A549 (cell line): ENCODE measurements around the gene USP30.
"Not testable (repeated sequence)": the region's sequence is repeated elsewhere in the genome, so short reads cannot be mapped to it uniquely, and the experiment has no call there.

ENCODE experiments used
- CBX8 ChIP-seq: fragments of 200-600 bp; sonication (generic); IDR thresholded peaks from 2 replicates; pipeline ENCODE4 v1.6.1; 2016
- CEBPB ChIP-seq, 2 experiments: fragments of >200 bp in 1 of 2; sonication (Bioruptor Twin) in 1 of 2; formaldehyde crosslinking in 1 of 2; IDR thresholded peaks; 2 replicates each; pipeline ENCODE4 v1.6.1; 2012 to 2016
- CHD4 ChIP-seq: fragments of 200-600 bp; sonication (generic); IDR thresholded peaks from 2 replicates; pipeline ENCODE4 v1.6.1; 2016; ENCODE audit warnings: antibody characterized with exemption, mild to moderate bottlenecking, borderline replicate concordance
- CTCF ChIP-seq: fragments of >200 bp; sonication (Bioruptor Twin); formaldehyde crosslinking; IDR thresholded peaks from 3 replicates; pipeline ENCODE4 v1.5.1; 2016
- EP300 ChIP-seq, 2 experiments: fragments of >200 bp; sonication (Bioruptor Twin); formaldehyde crosslinking; IDR thresholded peaks; 2 replicates in 1 of 2; 3 replicates in 1 of 2; pipeline ENCODE4 v1.6.1; 2016 to 2017
- FOSL2 ChIP-seq, 2 experiments: fragments of 450-650 bp in 1 of 2; fragments of >200 bp in 1 of 2; sonication (Bioruptor Twin) in 1 of 2; formaldehyde crosslinking; IDR thresholded peaks; 2 replicates each; pipeline versions ENCODE4 v1.5.0 to v1.6.1; 2016 to 2020; ENCODE audit warnings: mild to moderate bottlenecking in 1 of 2, moderate library complexity in 1 of 2
- KDM1A ChIP-seq: fragments of 200-600 bp; sonication (generic); IDR thresholded peaks from 2 replicates; pipeline ENCODE4 v1.6.1; 2016; ENCODE audit warnings: low read depth, mild to moderate bottlenecking
- MAZ ChIP-seq: fragments of 150-350 bp; IDR thresholded peaks from 2 replicates; pipeline ENCODE4 v1.6.1; 2014; ENCODE audit warnings: antibody characterized with exemption, low read depth, low read length, borderline replicate concordance
- MYC ChIP-seq: IDR thresholded peaks from 2 replicates; pipeline ENCODE4 v1.6.1; 2012; ENCODE audit warnings: mild to moderate bottlenecking, inconsistent platforms, low read length, improper control_type of control experiment, borderline replicate concordance
- NPAS2 ChIP-seq: fragments of 250-450 bp; sonication (Bioruptor Pico); IDR thresholded peaks from 2 replicates; pipeline ENCODE4 v1.8.0; 2022; ENCODE audit warnings: mild to moderate bottlenecking, moderate library complexity, borderline replicate concordance
- POLR2A ChIP-seq: IDR thresholded peaks from 2 replicates; pipeline ENCODE4 v1.6.1; 2012; ENCODE audit warnings: mild to moderate bottlenecking, low read length
- SREBF2 ChIP-seq: fragments of 450-650 bp; IDR thresholded peaks from 2 replicates; pipeline ENCODE4 v1.6.1; 2014; ENCODE audit warnings: mild to moderate bottlenecking, moderate library complexity
- ZFP36 ChIP-seq: fragments of 450-650 bp; IDR thresholded peaks from 2 replicates; pipeline ENCODE4 v1.6.1; 2014; ENCODE audit warnings: borderline replicate concordance; ENCODE audit not compliant: partially characterized antibody

- not testable (repeated sequence) for TF ChIP-seq CTCF; CBX8; POLR2A; EP300 (IDR thresholded peaks at IDR 0.05); CHD4; ZFP36; FOSL2 (IDR thresholded peaks at IDR 0.05); FOSL2 (CRISPR knock-in tag; IDR thresholded peaks at IDR 0.05); MAZ; MYC; CEBPB (IDR thresholded peaks at IDR 0.05); SREBF2; KDM1A; NPAS2 (CRISPR knock-in tag)
These were observed 23.8 kb upstream of the USP30 start for GRCh38 chr12:109028624-109029023.
